Gastroesophageal sphincter (tissue), 3 donors: ENCODE results near the gene CHTOP.

Source experiments
- CTCF ChIP-seq, 4 experiments: fragments of 200-600 bp in 2 of 4; fragments of 450-650 bp in 2 of 4; sonication (generic) in 1 of 4; IDR thresholded peaks; one replicate each; pipeline ENCODE4 v1.5.1; 2017 to 2019; ENCODE audit warnings: antibody characterized with exemption in 4 of 4, mild to moderate bottlenecking in 2 of 4, moderate library complexity in 2 of 4
- EP300 ChIP-seq: sonication (generic); formaldehyde crosslinking; IDR thresholded peaks from one replicate; pipeline ENCODE4 v1.6.1; 2017; ENCODE audit warnings: antibody characterized with exemption, mild to moderate bottlenecking
- POLR2A ChIP-seq, 2 donors: fragments of 450-650 bp; IDR thresholded peaks; one replicate each; pipeline ENCODE4 v1.6.1; 2017; ENCODE audit warnings: antibody characterized with exemption in 2 of 2, mild to moderate bottlenecking in 2 of 2, moderate library complexity in 1 of 2

DNA sequence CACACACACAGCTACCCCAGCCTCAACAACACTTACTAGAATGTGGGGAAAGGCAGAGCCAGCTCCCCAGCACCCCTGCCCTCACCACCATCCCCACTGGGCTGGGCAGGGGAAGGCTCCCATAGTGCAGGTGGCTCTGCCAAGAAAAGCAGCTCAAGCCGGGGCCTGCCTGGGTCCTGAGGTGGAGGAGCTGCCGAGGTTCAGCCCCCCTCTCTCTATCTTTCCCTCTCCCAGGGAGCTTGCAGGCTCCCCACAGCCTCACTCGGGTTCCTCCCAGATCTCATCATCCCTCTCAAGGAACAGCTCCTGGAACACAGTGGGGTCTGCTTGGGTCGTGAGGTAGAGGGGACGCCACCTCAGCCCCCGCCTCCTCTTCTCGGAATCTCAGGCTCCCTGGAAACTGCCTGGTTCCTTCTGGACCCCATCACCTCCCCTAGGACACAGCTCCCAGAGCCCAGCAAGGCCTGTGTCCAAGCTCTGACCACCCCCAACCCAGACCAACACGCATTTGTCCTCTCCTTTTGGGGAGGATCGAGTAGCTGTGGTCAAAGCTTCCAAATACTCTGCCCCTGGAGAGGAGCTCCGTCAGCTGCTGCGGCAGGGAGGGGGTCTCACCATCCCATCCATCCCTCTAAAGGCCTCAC lies 21.6 kb upstream of the CHTOP start:
- TF ChIP-seq CTCF (IDR thresholded peaks at IDR 0.05) (no peak), EP300 (no peak), POLR2A (IDR thresholded peaks at IDR 0.05) (no peak)
